Measurements from ENCODE around the gene KCNJ11.

Gene KCNJ11

GRCh38 chr11:17415523-17416104 lies 27.2 kb upstream of the KCNJ11 start:
- no peak for DNase-seq (ENCODE audit: low read depth)
- TF ChIP-seq CTCF (conservative IDR thresholded peaks at IDR 0.05; ENCODE audit: control insufficient read depth, insufficient read depth, low read depth, low read length), result no peak

GRCh38 chr11:17414992-17415391 lies 26.5 kb upstream of the KCNJ11 start:
- no peak for DNase-seq (ENCODE audit: low read depth)

More at GRCh38 chr11:17415523-17416104, 27.2 kb upstream of the KCNJ11 start:
- H3K4me3 ChIP-seq (ENCODE audit: control insufficient read depth, low read depth, low read length), result no peak overlapping the region

GRCh38 chr11:17414317-17414737 lies 25.9 kb upstream of the KCNJ11 start:
- no peak overlapping the region for H3K4me3 ChIP-seq (ENCODE audit: control insufficient read depth, low read depth, low read length)
- TF ChIP-seq CTCF (conservative IDR thresholded peaks at IDR 0.05; ENCODE audit: control insufficient read depth, insufficient read depth, low read depth, low read length), result no peak
- DNase-seq (ENCODE audit: low read depth), result no peak

More at GRCh38 chr11:17414992-17415391, 26.5 kb upstream of the KCNJ11 start:
- TF ChIP-seq CTCF (conservative IDR thresholded peaks at IDR 0.05; ENCODE audit: control insufficient read depth, insufficient read depth, low read depth, low read length), result no peak
- H3K4me3 ChIP-seq (ENCODE audit: control insufficient read depth, low read depth, low read length), result no peak overlapping the region

- no peak for DNase-seq (ENCODE audit: low read depth)
- no peak overlapping the region for H3K4me3 ChIP-seq (ENCODE audit: control insufficient read depth, low read depth, low read length)
- TF ChIP-seq CTCF (conservative IDR thresholded peaks at IDR 0.05; ENCODE audit: control insufficient read depth, insufficient read depth, low read depth, low read length), result no peak
Measured at GRCh38 chr11:17413414-17414316, 25.2 kb upstream of the KCNJ11 start.

GRCh38 chr11:17412488-17413180 lies 24.2 kb upstream of the KCNJ11 start:
- H3K4me3 ChIP-seq (ENCODE audit: control insufficient read depth, low read depth, low read length), result no peak overlapping the region
- no peak for DNase-seq (ENCODE audit: low read depth)

More at GRCh38 chr11:17412488-17413180, 24.2 kb upstream of the KCNJ11 start:
- no peak for TF ChIP-seq CTCF (conservative IDR thresholded peaks at IDR 0.05; ENCODE audit: control insufficient read depth, insufficient read depth, low read depth, low read length)

All from fibroblast of mammary gland (primary cell).